GM18867 (cell line): ENCODE results near the gene FCRLB.
A peak's percentile ranks its signal among the peaks of the same experiment; 100 is the strongest.
"Not testable (repeated sequence)": the region's sequence is repeated elsewhere in the genome, so short reads cannot be mapped to it uniquely, and the experiment has no call there.

Experiments
- ATAC-seq: cut with Tn5 transposase; IDR thresholded peaks from one replicate; pipeline ENCODE4 v1.9.1; 2021; ENCODE audit warnings: mild to moderate bottlenecking, moderate library complexity; ENCODE audit not compliant: unreplicated experiment

Gene FCRLB, protein sequence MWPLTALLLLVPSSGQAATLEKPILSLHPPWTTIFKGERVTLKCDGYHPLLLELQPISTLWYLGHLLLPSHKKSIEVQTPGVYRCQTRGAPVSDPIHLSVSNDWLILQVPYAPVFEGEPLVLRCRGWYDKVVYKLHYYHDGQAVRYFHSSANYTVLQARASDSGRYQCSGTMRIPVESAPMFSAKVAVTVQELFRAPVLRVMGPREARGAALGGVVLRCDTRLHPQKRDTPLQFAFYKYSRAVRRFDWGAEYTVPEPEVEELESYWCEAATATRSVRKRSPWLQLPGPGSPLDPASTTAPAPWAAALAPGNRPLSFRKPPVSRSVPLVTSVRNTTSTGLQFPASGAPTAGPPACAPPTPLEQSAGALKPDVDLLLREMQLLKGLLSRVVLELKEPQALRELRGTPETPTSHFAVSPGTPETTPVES

GRCh38 chr1:161720956-161721737, at the start of gene FCRLB:
TSS of gene FCRLB (plus strand) at chr1:161721544. CDS start at chr1:161722673, 1,129 bp downstream.
- ATAC-seq = no peak

DNA sequence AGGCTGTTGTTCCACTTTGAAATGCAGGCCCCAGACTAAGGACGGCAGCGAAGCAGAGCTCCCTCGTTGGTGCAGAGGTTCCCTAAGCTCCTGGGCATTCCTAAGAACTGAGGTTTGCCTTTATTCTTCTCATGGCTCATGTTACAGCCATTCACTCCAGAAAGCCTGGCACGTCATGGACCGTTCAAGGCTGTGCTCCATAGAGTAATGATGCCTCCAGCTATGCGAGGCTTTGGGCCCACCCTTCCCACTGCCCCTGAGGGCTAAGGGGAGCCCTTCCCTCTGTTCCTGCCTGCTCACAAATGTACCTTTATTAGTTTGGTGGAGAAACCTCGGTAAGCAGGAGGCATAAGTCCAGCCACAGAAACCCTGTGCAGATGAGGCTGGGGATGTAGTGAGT, 47.9 kb upstream of the FCRLB start:
- ATAC-seq = not testable (repeated sequence)

DNA sequence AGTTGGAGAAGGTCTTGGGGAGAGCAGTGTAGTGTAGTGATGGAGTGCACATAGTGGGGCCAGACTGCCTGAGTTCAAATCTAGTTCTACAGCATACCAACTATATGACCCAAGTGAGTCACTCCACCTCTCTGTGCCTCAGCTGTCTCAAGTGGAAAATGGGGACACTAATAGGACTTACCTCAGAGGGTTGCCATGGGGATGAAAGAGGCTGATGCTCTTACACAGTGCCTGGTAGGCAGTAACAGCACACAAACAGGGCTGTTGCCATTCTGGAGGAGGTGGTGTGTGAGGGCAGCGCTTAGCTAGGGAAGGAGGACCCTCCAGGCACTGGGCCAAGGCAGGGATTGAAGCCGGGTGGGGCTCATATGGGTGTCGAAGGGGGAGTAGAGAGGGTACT, 46.9 kb upstream of the FCRLB start:
- not testable (repeated sequence) for ATAC-seq

DNA sequence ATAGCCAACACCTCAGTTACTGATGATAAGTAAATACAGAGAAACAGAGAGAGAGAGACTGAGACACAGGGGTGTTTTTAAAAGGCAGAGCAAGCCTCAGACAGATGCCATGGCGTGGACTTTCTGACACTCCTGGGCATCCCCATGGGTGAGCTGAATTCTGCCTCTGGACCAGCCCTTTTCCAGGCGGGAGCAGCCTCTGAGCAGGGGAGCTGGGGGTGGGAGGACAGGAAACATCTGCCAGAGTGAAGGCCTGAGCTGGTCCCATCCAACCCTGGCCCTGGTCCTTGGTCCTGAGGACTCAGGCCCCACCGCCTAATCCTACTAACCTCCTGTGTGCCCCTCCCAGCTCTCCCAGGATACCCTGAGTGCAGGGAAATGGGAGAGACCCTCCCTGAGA, 46.4 kb upstream of the FCRLB start:
- ATAC-seq = not testable (repeated sequence)

GRCh38 chr1:161676441-161676840, 44.9 kb upstream of the FCRLB start:
- no peak for ATAC-seq

- no peak for ATAC-seq
Observed at GRCh38 chr1:161676958-161677689, 44.2 kb upstream of the FCRLB start.

DNA sequence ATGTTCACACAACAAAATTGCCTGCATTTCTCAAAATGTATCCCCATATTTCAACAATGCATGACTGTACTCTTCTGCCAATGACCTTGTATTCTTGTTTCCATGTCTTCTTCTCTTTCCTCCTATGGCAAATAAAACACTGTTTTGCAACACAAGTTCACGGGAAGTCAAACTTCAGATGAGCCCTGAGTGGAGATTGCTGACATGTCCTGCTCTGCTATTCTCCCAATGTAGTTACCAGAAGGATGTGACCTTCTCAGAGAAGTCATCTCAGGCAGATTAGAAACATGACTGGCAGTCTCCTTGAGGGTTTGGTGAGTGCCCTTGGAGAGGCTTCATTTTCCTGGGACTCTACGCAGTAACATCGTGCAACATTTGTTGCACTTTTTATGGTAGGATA, 42.8 kb upstream of the FCRLB start:
- no peak for ATAC-seq

DNA sequence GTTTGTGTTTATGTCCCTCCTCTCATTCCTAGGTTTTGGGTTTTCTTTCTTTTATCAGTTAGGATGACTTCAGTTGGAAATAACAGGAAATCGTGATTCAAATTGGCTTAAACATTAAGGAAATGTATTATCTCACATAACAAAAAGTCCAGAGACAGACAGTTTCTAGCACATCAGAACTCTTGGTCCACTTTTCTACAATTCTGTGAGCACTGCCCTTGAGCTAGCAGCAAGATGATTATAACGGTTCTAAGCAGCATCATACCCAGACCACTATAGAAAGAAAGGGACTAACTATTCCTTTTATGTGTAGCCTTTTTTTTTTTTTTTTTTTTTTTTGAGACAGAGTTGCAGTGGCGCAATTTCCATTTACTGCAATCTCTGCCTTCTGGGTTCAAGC, 39.5 kb upstream of the FCRLB start:
- no peak for ATAC-seq

DNA sequence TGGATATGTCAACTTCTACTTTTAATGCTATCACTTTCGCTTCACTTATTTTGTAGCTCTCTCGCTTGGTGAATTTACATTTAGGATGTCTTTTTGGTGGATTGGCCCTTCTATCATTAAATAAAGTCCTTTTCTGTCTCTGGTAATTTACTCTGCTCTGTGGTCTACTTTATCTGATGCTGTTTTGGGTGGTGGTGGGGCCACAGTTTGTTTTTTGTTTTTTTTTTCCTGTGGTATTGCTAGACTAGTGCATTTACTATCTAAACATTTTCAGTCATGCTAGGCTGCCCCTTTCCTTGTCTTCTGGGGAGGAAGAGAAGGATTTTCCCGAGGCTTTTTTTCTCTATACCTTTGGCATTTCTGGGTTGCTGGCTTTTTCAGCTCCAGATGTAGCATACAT, 32.4 kb upstream of the FCRLB start:
- no peak for ATAC-seq

- ATAC-seq = no peak
Observed at GRCh38 chr1:161691846-161692245, 29.5 kb upstream of the FCRLB start.

DNA sequence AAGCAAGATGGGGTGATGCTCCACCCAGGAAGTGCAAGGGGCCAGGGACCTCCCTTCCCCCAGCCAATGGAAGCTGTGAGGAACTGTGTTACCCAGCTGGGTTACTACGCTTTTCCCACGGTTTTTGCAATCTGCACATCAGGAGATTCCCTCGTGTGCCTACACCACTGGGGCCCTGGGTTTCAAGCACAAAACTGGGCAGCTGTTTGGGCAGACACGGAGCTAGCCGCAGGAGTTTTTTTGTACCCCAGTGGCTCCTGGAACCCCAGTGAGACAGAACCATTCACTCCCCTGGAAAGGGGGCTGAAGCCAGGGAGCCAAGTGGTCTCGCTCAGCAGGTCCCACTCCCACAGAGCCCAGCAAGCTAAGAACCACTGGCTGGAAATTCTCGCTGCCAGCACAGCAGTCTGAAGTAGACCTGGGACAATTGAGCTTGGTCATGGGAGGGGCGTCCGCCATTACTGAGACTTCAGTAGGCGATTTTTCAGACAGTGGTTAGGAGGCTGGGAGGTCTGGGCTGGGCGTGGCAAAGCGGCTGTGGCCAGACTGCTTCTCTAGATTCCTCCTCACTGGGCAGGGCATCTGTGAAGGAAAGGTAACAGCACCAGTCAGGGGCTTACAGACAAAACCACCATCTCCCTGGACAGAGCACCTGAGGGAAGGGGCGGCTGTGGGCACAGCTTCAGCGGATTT, 28.2 kb upstream of the FCRLB start:
- not testable (repeated sequence) for ATAC-seq

DNA sequence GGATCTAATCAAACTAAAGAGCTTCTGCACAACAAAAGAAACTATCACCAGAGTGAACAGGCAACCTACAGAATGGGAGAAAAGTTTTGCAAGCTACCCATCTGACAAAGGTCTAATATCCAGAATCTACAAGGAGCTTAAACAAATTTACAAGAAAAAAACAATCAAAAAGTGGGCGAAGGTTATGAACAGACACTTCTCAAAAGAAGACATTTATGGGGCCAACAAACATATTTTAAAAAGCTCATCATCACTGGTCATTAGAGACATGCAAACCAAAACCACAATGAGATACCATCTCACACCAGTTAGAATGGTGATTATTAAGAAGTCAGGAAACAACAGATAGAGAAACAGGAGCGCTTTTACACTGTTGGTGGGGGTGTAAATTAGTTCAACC, 23.0 kb upstream of the FCRLB start:
- ATAC-seq = not testable (repeated sequence)

DNA sequence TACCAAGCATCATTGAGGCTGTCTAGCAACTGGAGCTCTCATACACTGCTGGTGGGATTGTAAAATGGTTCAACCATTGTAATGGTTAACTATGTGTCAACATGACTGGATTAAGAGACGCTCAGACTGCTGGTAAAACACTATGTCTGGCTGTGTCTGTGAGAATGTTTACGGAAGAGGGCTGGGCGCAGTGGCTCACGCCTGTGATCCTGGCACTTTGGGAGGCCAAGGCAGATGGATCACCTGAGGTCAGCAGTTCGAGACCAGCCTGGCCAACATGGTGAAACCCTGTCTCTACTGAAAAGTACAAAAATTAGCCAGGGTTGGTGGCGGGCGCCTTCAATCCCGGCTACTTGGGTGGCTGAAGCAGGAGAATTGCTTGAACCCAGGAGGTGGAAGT, 19.1 kb upstream of the FCRLB start:
- no peak for ATAC-seq

DNA sequence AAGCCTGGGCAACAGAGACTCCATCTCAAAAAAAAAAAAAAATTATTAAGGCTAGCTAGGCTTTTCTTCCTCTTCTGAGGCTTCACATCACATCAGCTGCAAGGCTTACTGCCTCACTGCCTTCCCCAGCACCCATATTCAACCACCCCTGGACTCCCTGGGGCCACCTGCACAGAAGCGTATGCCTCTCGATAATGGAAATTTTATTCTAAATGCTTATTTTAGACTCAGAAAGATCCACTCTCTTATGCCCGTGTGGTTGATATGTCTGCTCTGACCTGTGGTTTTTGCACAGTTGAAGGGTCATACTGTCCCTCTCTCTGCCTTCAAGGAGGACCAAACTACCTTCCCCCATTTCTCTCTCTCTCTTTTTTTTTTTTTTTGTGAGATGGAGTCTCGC, 15.8 kb upstream of the FCRLB start:
- no peak for ATAC-seq

DNA sequence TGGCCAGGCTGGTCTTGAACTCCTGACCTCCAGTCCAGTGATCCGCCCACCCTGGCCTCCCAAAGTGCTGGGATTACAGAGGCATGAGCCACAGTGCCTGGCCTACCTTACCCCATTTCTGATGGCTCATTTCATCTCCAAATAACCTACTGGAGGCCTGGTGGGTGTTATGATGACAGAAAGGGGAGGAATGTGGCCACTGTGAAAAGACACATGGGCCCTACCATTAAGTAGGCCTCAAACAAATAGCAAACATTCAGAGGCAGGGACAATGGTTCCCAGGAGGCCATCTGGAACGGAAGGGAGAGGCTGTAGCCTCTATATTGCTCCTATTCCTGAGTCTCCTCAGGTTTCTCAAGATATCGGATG, 15.2 kb upstream of the FCRLB start:
- no peak for ATAC-seq

DNA sequence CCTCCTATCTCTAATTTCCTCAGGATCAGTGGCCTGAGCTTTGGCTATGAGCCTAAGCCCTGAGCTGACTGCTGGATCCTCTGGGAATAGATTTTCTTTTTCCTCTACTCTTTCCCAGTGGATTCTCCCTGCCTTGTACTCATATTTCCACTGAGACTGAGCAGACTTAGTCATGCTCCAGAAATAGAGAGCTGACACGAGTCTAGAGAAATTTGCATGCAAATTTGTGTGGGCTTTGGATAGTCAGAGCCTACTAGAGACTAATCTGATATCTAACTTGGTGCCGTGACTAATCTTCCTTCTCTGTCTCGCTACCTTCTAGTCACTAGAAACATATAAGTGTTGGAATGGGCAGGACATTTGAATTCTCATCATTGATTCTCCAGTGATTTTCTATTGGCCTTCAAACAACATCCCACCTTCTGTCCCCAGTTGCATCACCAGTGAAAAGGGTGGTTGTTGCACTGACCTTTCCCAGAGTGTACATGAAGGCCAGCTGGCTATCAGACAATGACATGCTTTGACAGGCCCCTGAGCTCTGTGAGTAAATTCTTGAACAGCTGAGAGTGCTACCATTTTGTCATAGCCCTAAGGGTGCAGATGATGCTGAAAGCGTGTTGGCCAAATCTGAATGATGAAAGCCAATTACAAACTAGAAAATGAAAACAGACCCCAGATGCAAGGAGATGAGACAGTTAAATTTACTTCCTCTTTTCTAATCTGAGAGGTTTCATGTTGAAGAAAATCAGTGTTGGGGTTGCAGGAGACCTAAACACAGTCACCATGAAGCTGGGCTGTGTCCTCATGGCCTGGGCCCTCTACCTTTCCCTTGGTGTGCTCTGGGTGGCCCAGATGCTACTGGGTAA, 14.6 kb upstream of the FCRLB start, which contains the start of gene FCRLA:
TSS of gene FCRLA (plus strand) at position 748 of the 866 bp plus-strand sequence. CDS start at position 784, 36 bp downstream.
- peak; percentile 72 for ATAC-seq

DNA sequence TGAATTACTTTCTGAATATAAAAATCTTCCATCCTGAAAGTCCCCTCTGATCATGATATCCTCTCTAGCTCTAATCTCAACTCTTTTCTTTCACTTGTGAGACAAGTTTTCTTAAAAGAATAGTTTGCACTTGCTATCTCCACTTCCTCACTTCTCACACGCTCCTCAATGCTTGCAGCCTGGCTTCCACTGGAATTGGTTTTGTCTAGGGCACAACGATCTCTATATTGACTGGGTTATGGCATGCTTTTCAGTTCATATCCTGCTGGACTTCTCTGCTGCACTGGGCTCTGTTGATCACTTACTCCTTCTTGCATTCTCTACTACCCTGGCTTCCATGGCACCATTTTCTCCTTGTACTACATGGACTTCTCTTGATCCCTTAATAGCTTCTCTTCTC, 13.8 kb upstream of the FCRLB start:
- no peak for ATAC-seq

DNA sequence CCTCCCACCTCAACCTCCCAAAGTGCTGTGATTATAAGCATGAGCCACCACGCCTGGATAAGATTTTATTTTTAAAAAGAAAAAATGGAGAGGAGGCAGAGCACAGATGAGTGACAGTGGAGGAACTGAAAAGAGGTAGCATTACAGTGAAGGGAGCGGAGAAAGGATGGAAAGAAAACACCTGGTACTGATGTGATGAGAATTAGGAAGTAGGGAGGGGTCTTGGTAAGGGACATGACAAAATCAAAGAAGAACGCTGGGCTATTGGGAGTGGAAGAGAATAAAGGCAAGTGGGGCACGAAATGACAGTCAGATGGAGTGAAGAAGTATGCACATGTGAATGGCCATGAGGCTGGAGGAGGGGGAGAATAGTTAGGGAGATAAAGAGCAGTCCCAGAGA, 12.0 kb upstream of the FCRLB start:
- ATAC-seq = no peak

- ATAC-seq = no peak
Observed at GRCh38 chr1:161710560-161710959, 10.8 kb upstream of the FCRLB start.
